HG03521 (cell line): ENCODE data around the gene LRRC10.

Experiments used
- ATAC-seq: cut with Tn5 transposase; IDR thresholded peaks from one replicate; pipeline ENCODE4 v1.9.1; 2021; ENCODE audit warnings: mild to moderate bottlenecking, moderate library complexity; ENCODE audit not compliant: unreplicated experiment

Gene LRRC10, protein sequence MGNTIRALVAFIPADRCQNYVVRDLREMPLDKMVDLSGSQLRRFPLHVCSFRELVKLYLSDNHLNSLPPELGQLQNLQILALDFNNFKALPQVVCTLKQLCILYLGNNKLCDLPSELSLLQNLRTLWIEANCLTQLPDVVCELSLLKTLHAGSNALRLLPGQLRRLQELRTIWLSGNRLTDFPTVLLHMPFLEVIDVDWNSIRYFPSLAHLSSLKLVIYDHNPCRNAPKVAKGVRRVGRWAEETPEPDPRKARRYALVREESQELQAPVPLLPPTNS

GRCh38 chr12:69610729-69611128, at the start of gene LRRC10:
LRRC10 (minus strand) TSS chr12:69610907; CDS start chr12:69610838, 69 bp downstream.
- ATAC-seq: no peak

DNA sequence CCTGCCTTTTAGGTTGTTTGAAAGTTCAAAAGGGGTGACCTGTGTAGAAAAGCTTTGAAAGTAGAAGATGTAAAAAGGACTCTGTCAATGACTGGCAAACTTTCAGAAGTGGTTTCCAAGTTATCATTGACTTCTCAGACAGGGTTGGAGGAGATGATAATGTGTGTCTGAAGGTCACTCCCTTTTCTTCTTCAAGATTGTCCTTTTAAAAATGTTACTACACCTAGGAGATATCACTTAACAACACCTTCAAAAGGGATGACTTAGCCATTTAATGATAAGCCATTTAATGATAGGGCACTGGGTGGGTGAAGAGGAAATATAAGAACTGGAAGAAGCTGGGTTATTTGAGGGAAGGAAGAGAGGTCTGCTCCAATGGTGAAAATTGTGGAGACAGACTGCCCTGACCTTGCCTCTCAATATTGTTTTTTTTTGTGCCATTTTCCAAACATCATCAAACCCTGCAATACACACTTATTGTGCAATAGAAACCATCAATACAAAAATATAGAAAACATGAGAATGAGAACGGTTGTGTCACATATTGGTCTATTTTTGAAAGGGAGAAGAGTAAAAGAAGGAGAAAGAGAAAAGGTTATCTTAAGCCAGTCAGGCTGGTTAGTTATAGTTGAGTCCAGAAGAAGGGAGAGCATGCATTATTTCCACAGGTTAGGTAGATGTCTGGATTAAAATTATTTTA, 49.6 kb upstream of the LRRC10 start:
- ATAC-seq: no peak

GRCh38 chr12:69658203-69658602, 47.5 kb upstream of the LRRC10 start:
- ATAC-seq: no peak

DNA sequence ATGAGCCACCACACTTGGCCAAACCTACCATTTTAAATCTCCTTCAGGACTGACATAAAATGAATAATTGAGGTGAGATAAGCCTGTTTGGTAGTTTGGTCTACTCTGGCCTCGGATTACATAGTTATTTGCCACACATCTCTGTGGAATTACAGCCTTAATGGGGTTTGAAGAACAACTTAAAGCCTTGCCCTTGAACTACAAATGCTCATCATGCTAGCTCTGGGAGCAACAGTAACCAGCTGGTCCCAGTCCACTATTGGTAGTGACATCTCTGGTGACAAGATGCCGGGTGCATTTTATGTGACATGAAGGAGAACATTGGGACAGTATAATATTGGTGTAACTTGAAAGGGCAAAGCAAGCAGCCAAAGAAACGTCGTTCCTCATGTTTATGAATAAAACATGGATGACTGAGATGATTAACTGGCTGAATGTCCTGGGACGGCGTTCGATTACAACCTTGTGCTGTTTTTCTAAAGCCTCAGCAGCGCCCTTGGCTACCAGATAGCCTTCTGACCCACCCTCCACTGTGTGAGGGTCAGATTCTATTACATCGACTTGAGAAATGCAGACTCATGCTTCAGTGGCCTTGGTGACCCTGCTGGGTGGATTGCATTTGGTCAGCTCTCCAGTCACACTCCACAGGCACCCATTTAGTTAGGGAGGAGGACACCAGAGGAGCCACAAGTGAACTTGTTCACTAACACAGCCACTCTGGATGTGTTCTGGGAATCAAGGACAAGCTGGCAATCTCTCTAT, 46.9 kb upstream of the LRRC10 start:
- no peak for ATAC-seq

- ATAC-seq: no peak
Observed at GRCh38 chr12:69655616-69656340, 45.1 kb upstream of the LRRC10 start.

GRCh38 chr12:69653703-69654102, 43.0 kb upstream of the LRRC10 start:
- ATAC-seq: no peak

DNA sequence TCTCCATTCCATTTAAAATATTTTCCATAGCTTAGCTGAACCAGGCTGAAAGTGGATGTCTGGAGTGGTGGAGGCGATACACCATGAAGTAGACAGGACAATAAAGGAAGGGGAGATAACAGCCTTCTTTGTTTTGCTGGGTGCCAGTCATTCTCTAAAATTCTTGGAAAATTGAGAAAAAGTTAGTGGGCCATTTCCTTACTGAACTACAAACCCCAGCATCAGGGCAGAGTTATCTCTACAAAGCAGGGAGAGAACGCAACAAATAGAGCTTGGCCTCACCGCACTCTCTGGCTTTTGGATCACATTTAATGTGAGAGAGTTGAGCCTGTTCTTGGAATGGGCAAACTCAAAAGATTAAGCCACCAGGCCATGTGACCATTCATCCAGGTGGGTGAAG, 41.2 kb upstream of the LRRC10 start:
- ATAC-seq: no peak

GRCh38 chr12:69649529-69649928, 38.8 kb upstream of the LRRC10 start:
- ATAC-seq: no peak

DNA sequence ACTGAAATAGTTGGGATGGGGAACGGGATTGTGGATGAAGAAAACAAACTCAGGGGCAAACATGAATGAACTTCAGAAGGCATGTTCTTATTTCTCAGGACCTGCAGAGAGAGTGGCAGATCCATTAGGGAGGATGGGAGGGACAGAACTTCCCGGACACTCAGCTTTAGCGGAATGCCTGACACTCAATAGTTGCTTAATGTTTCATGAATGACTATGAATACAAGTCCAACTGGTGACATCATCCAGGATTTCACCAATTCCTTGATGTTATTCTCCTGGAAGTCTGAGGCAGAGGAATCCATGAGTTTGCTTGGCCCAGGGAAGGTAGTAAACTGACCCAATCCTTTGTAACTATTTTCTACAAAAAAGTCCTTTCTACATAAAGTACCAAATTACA, 37.8 kb upstream of the LRRC10 start:
- ATAC-seq: no peak

GRCh38 chr12:69647178-69647577, 36.5 kb upstream of the LRRC10 start:
- ATAC-seq: no peak

DNA sequence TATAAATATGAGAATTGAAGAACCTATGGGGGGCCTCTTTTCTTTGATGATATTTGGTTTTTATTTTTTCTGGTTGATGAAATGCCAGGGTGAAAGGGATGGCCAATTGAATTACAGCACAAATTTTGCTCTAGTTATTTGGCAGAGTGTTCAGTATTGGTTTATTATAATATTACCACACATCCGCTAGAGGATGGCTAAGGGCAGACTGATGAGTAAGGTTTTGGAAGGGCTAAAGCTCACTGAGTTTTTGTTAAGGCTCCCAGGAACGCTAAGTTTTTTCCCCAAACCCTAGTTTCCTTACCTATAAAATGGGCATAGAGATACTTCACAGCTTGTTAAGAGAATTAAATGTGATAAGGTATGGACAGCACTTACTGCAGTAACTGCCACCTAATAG, 34.3 kb upstream of the LRRC10 start:
- no peak for ATAC-seq

DNA sequence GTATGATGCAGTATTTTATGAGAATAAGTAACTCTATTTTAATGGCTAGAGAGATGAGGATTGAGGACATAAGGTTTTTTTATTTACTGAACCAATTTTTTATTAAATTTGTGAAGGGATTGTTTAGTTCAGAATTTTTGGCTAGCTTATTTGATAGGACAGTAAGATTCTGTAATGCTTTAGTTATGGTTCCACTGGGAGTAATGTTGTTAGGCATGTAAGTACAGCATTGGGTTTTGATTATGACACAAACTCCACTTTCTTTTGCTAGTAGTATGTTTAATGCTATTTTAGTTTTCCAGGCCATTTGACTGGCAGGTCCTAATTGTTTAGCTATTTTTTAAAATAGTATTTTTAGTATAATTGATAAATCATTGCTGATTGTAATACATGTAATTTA, 33.8 kb upstream of the LRRC10 start:
- ATAC-seq: no peak

GRCh38 chr12:69642531-69642930, 31.8 kb upstream of the LRRC10 start:
- ATAC-seq: no peak

- ATAC-seq: no peak
Observed at GRCh38 chr12:69641546-69641945, 30.8 kb upstream of the LRRC10 start.

DNA sequence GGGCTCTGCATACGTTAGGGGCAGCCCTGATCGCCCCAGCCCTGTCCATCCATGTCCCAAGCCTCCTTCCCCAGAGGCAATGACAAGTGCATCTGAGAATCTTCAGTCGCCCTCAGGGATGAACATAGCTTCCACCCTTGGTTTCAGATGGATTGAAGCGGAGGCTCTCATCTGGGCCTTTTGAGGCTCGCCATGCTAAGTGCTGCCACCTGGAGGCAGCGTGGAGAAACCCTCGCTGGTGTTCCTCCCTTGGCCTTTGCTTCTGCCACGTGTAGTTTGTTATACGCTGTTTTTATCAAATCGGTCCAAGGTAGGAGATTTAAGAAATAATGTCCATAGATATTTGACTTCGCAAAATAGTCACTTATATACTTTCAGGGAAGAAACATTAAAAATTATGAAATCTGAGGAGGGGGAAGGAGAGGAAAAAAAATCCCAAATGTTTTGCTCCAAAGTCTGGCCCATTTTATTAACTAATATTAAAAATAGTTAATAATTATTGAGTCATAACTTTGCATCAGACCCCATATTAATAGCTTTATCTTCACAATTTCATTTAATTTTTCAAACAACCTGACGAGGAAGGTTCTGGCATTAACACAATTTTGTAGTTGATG, 28.8 kb upstream of the LRRC10 start:
- peak; percentile 88 for ATAC-seq

- ATAC-seq: no peak
Observed at GRCh38 chr12:69633061-69633460, 22.4 kb upstream of the LRRC10 start.

DNA sequence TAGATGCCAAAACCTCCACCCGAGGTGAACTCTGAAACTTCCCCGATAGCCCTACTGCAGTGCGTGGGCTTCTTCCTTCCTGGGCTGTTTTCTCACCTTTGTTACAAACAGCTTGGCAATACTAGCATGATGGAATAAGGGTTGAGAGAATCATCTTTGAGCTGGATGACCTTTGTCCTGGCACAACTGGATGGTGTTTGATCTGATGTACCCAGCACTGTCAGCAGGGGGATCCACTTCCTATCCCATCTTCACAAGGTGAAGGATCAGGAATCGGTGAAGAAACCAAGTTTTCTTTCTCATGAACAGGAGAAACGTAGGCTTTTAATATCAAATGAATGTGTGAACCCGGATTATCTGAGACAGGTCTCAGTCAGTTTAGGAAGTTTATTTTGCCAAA, 19.5 kb upstream of the LRRC10 start:
- ATAC-seq: no peak

- ATAC-seq: no peak
Observed at GRCh38 chr12:69627501-69627900, 16.8 kb upstream of the LRRC10 start.

DNA sequence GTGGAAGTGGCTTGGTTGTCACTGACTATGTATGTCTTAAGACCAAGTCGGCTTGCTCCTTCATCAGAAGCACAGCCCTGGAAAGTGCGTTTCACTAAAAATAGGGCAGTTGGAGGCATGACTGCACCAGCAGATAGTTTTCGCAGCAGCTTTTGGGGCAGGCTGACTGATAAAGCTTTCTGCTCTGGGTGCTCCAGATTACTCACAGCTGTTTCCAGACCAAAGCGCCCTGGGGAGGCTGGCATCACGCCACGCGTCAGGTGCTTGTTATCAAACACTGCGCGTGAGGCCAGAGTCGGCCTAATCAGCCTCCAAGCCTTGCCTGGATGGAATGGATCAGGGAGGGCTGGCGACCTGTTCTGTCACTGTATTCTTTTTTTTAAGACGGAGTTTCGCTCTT, 13.3 kb upstream of the LRRC10 start:
- ATAC-seq: no peak

DNA sequence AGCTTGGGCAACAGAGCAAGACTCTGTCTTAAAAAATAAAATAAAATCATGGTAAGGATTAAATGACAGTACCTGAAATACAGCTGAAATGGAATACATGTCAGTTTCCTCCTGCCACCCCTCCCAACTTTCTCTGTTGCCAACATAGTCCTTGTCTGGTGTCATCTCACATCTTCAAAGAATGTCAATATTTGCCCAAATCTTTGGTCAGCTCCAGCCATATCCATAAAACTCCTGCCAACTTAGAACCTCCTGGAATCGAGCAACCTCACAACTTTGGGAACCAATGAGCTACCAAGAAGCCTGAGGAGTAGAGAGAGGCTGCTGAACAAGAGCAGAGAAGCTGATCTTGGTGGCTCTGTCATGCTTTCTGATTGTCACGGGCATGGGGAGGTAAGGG, 10.8 kb upstream of the LRRC10 start:
- ATAC-seq: no peak

DNA sequence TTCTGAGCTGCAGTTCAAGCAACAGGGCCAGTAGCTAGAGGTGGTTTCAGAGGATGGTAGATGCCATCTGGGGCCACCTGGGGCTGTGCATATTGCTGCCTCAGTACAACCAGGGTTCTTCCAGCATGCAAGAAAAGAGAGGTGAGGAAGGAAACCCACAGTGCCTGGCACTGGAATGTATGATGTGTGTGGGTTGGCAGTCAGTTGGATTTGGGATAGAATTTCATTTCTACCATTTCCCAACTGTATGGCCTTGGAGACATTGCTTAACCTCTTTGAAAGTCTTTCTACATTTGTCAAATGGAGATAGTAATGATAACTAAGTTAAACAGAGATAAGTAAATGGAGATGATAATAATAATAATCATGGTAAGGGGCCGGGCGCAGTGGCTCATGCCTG, 10.2 kb upstream of the LRRC10 start:
- no peak for ATAC-seq
